Measurements from ENCODE around the gene SPRED2.

Gene SPRED2

GRCh38 chr2:65273344-65273743 lies 159.1 kb downstream of the SPRED2 start:
- DNase-seq: no peak

GRCh38 chr2:65268957-65269356 lies 163.4 kb downstream of the SPRED2 start:
- DNase-seq: no peak

GRCh38 chr2:65267008-65267407 lies 165.4 kb downstream of the SPRED2 start:
- DNase-seq: no peak

GRCh38 chr2:65265671-65266045 lies 166.7 kb downstream of the SPRED2 start:
- no peak for DNase-seq

GRCh38 chr2:65264821-65265670 lies 167.4 kb downstream of the SPRED2 start:
- DNase-seq: peak; percentile 0 to 31

GRCh38 chr2:65263986-65264385 lies 168.4 kb downstream of the SPRED2 start:
- no peak for DNase-seq

- no peak for DNase-seq
Measured at GRCh38 chr2:65263262-65263661, 169.1 kb downstream of the SPRED2 start.

DNA sequence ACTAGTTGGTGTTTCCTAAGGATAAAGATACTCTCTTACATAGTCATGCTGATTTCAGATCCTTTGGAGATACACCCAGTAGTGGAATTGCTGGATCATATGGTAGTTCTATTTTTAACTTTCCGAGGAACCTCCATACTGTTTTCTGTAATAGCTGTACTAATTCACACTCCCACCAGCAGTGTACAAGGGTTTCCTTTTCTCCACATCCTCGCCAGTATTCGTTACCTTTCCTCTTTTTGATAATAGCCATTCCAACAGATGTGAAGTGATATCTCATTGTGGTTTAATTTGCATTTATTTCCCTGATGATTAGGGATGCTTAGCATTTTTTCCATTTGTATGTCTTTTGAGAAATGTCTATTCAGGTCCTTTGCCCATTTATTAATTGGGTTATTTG lies 170.7 kb downstream of the SPRED2 start:
- DNase-seq: no peak

Measured in cerebellar nuclear complex (tissue), 1 donor.